Esophagus squamous epithelium (tissue), 5 donors: ENCODE results near the gene PLD3. TPM values are rescaled to one million over a fixed set of nuclear protein-coding genes. Genes with fewer than 3 reads are reported as not detected.

Experiments
- DNase-seq: peaks from one replicate; lab custom pipeline; 2025; lab: John Stamatoyannopoulos, UW
- H3K27ac ChIP-seq, 4 donors: fragments of 200-600 bp; sonication (generic); one replicate each; pipeline ENCODE4 v1.5.1; 2016 to 2019; ENCODE audit warnings: mild to moderate bottlenecking in 1 of 4
- H3K27me3 ChIP-seq, 4 donors: fragments of 200-600 bp; sonication (generic); 1 replicate in 3 of 4; 2 replicates in 1 of 4; pipeline versions ENCODE4 v1.5.1 to v1.6.0; 2017 to 2021; ENCODE audit warnings: antibody characterized with exemption in 1 of 4
- H3K36me3 ChIP-seq, 3 donors: fragments of 200-600 bp; sonication (generic); one replicate each; pipeline ENCODE4 v1.5.1; 2016 to 2019
- H3K4me1 ChIP-seq, 3 donors: fragments of 200-600 bp; sonication (generic); one replicate each; pipeline ENCODE4 v1.5.1; 2017 to 2019
- H3K4me3 ChIP-seq, 4 donors: fragments of 200-600 bp; sonication (generic); 1 replicate in 3 of 4; 2 replicates in 1 of 4; pipeline ENCODE4 v1.5.1; 2016 to 2019; ENCODE audit warnings: mild to moderate bottlenecking in 2 of 4, moderate library complexity in 1 of 4
- H3K9me3 ChIP-seq, 3 donors: fragments of 200-600 bp; sonication (generic); one replicate each; pipeline ENCODE4 v1.5.1; 2016 to 2019
- POLR2A ChIP-seq, 4 donors: fragments of 450-650 bp; IDR thresholded peaks; one replicate each; pipeline ENCODE4 v1.6.1; 2017; ENCODE audit warnings: antibody characterized with exemption in 4 of 4, mild to moderate bottlenecking in 4 of 4, moderate library complexity in 3 of 4
- WGBS, 2 donors: methylation state at CpG; one replicate each; pipeline ENCODE4 v1.1.5; 2018; 5-methylcytosine and 5-hydroxymethylcytosine counted together
- intact Hi-C: fragments of 100-400 bp; cut with DNase I; formaldehyde crosslinking; loops from one replicate; pipeline ENCODE4 v1.15.0; 2022
- total RNA-seq, 4 donors: library from RNA; depleted of rRNA; stranded (reverse); fragments of >200 nt; gene quantifications; one replicate each; pipeline ENCODE4 v1.1.0, GENCODE V29; 2016
- TF ChIP-seq, protein P1 (sequence below), 6 experiments: fragments of 450-650 bp in 4 of 6; fragments of 200-600 bp in 2 of 6; sonication (generic) in 2 of 6; IDR thresholded peaks; one replicate each; pipeline ENCODE4 v1.5.1; 2016 to 2019; ENCODE audit warnings: antibody characterized with exemption in 6 of 6, mild to moderate bottlenecking in 4 of 6, moderate library complexity in 4 of 6
- donor health status: DM: yes; HTN: yes; CAD: no.

Gene PLD3
- total RNA-seq, 4 donors from 2014 or later: 56.8 to 163 (median 128) TPM

DNA sequence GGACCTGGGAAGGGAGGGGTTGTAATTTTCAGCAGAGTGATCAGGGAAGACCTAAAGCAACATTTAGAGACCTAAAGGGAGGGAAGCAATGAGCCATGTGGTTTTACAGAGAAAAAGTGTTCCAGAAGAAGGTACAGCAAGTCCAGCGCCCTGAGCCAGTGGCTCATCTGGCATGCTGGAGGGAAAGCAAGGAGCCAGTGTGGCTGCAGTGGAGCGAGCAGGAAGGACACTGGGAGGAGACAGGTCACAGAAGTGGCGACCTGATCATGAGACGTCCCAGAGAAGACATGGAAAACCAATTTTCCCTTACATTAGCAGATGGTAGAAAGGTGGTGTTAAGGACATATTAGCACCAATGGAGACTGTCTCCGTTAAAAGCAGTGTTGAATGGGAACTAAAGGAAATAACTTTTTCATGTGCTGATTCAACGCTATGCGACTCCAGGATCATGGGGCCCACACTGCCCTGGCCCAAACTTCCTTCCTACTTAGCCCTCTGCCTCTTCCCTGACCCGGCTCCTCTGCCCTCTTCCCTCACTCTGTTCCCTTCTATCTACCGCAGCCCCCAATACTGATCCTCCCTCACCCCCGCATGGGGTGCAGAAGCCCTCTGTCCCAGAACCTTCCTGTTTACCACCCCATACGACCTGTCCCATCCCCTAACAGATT lies 5.7 kb upstream of the PLD3 start:
- 84 to 86% methylated on average over 10 to 11 of the region's 11 CpGs for WGBS, 2 donors

DNA sequence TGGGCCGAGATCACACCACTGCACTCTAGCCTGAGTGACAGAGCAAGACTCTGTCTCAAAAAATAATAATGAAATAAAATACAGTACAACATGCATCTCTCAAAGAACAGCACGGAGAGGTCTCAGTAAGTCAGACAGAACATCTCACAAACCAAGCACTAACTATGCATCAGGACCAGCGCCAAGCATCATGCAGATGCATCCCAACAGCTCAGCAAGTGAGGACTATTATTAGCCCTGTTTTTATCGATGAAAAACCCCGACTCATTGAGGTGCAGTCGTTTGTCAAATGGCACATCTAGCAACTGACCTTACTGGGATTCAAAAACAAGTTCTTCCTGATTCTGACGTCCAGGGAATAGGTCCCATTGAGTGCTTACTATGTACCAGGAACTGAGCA lies 4.1 kb upstream of the PLD3 start:
- Histone ChIP-seq H3K27ac (peak overlapping the region in 1 of 4 donors; percentile 65), H3K4me1 (peaks cover 11 to 48% (median 14%) of the 10 kb centered on the region in 3 donors), H3K4me3 (no peak overlapping the region), H3K36me3 (peaks cover 0 to 24% (median 0%) of the 10 kb centered on the region in 3 donors), H3K9me3 (no peaks in the 10 kb centered on the region), H3K27me3 (no peaks in the 10 kb centered on the region)
- TF ChIP-seq, protein P1, sequence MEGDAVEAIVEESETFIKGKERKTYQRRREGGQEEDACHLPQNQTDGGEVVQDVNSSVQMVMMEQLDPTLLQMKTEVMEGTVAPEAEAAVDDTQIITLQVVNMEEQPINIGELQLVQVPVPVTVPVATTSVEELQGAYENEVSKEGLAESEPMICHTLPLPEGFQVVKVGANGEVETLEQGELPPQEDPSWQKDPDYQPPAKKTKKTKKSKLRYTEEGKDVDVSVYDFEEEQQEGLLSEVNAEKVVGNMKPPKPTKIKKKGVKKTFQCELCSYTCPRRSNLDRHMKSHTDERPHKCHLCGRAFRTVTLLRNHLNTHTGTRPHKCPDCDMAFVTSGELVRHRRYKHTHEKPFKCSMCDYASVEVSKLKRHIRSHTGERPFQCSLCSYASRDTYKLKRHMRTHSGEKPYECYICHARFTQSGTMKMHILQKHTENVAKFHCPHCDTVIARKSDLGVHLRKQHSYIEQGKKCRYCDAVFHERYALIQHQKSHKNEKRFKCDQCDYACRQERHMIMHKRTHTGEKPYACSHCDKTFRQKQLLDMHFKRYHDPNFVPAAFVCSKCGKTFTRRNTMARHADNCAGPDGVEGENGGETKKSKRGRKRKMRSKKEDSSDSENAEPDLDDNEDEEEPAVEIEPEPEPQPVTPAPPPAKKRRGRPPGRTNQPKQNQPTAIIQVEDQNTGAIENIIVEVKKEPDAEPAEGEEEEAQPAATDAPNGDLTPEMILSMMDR (IDR thresholded peaks at IDR 0.05): no peak
- TF ChIP-seq POLR2A (IDR thresholded peaks at IDR 0.05): no peak
- DNase-seq: no peak
- intact Hi-C loops: no loop called here
- 68 to 72% methylated on average over 6 to 7 of the region's 7 CpGs for WGBS, 2 donors

More for the DNA sequence above, 5.7 kb upstream of the PLD3 start:
- TF ChIP-seq, protein P1 (IDR thresholded peaks at IDR 0.05): no peak
- TF ChIP-seq POLR2A (IDR thresholded peaks at IDR 0.05): no peak
- H3K9me3 ChIP-seq: no peaks in the 10 kb centered on the region
- DNase-seq: no peak
- H3K27ac ChIP-seq: peak overlapping the region in 3 of 4 donors; percentile 58 to 72 (median 62)
- intact Hi-C loops: no loop called here
- peaks cover 8 to 41% (median 14%) of the 10 kb centered on the region in 3 donors for H3K4me1 ChIP-seq
- no peak overlapping the region for H3K4me3 ChIP-seq
- peaks cover 0 to 36% (median 0%) of the 10 kb centered on the region in 3 donors for H3K36me3 ChIP-seq
- no peaks in the 10 kb centered on the region for H3K27me3 ChIP-seq

DNA sequence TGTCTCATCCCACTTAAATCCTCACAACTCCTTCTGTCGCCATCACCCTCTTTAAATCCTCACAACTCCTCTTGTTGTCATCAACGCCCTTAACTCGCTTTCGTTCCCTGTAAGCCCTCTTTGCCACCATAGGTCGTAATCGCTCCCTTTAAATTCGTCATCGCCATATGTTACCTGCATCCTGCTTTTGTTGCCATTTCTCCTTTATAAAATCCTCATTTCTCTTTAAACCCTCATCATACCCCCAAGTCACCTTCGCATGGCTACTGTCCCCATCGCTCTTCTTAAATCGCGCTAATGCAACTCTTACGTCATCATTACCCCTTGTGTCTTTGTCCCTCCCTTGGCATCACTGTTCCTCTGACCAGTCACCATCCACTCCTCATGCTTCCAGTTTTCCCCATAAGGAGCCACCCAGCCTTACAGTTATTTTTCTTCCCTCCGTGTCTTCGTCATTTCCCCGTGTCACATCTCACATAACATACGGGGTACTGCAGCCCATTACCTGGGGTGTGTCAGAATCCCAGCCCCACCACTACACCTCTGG lies 539 bp downstream of the PLD3 start:
- 11 to 17% methylated on average over 17 of the region's 17 CpGs for WGBS, 2 donors
- H3K36me3 ChIP-seq: peaks cover 0 to 5% (median 0%) of the 10 kb centered on the region in 3 donors

DNA sequence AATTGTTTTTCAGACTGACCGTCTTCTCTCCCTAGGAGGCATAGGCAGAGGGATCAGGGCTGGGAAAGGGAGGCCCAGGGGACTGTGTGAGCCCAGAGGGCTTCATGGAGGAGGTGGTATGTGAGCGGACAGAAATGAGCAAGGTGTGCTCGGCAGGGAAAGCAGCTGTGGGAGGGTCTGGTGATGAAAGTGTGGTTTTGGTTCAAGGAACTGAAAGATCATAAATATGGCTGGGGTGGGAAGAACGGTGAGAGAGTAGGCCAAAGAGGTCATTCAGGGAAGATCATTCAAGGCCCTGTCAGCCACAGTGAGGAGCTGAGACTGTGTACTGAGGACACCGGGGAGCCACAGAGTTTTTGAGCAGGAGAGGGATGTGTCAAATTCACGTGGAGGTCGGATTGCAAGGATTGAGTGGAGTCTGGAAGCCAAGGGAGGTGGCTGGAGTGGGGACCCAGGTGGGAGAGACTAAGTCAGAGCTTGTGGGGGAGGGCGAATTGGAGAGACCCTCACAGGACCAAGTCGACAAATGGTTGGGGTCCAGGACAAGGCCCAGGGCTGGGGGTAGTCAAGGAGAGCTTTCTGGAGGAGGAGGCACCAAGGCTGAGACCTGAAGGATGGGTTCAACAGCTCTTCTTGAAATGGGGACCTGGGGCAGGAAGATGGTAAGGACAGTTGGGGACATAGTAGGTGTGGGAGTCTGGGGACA lies 7.6 kb downstream of the PLD3 start:
- H3K4me3 ChIP-seq: no peak overlapping the region
- no peak for TF ChIP-seq POLR2A (IDR thresholded peaks at IDR 0.05)
- TF ChIP-seq, protein P1 (IDR thresholded peaks at IDR 0.05): no peak
- H3K4me1 ChIP-seq: peaks cover 3 to 17% (median 4%) of the 10 kb centered on the region in 3 donors
- H3K27ac ChIP-seq: no peak overlapping the region
- WGBS, 2 donors: 84 to 85% methylated on average over 9 of the region's 9 CpGs
- no peak for DNase-seq
- H3K36me3 ChIP-seq: peaks cover 0 to 35% (median 0%) of the 10 kb centered on the region in 3 donors
- intact Hi-C loops: no loop called here
- no peaks in the 10 kb centered on the region for H3K27me3 ChIP-seq
- H3K9me3 ChIP-seq: no peaks in the 10 kb centered on the region

More for the DNA sequence above, 539 bp downstream of the PLD3 start:
- TF ChIP-seq, protein P1 (IDR thresholded peaks at IDR 0.05): no peak
- TF ChIP-seq POLR2A (IDR thresholded peaks at IDR 0.05): no peak
- no peak for DNase-seq
- Histone ChIP-seq H3K27ac (peak overlapping the region; percentile 81 to 91 (median 91)), H3K27me3 (no peaks in the 10 kb centered on the region), H3K4me3 (peak overlapping the region; percentile 55 to 92 (median 85)), H3K9me3 (no peaks in the 10 kb centered on the region), H3K4me1 (peaks cover 9 to 41% (median 14%) of the 10 kb centered on the region in 3 donors)
- intact Hi-C loops: no loop called here
